Measurements from ENCODE around the gene WNT5B.
A peak's percentile ranks its signal among the peaks of the same experiment; 100 is the strongest.

WNT5B gene

GRCh38 chr12:1665366-1665765 lies 36.3 kb downstream of the WNT5B start:
- no peaks in the 10 kb centered on the region for H3K27me3 Mint-ChIP-seq
- no peak overlapping the region for H3K4me3 Mint-ChIP-seq

GRCh38 chr12:1666215-1666614 lies 37.2 kb downstream of the WNT5B start:
- DNase-seq = no peak
- Mint-ChIP-seq H3K9me3 (no peaks in the 10 kb centered on the region), H3K4me1 (ENCODE audit: low read depth) (peaks cover 43% of the 10 kb centered on the region)

More at GRCh38 chr12:1665366-1665765, 36.3 kb downstream of the WNT5B start:
- no peak for DNase-seq
- Mint-ChIP-seq H3K4me1 (ENCODE audit: low read depth) (peaks cover 46% of the 10 kb centered on the region), H3K9me3 (no peaks in the 10 kb centered on the region), H3K36me3 (ENCODE audit: low read depth) (no peaks in the 10 kb centered on the region), H3K27ac (no peak overlapping the region)

GRCh38 chr12:1666685-1667162 lies 37.7 kb downstream of the WNT5B start:
- Mint-ChIP-seq H3K36me3 (ENCODE audit: low read depth) (no peaks in the 10 kb centered on the region), H3K27ac (peak overlapping the region; percentile 67), H3K9me3 (no peaks in the 10 kb centered on the region), H3K4me1 (ENCODE audit: low read depth) (peaks cover 41% of the 10 kb centered on the region), H3K4me3 (no peak overlapping the region), H3K27me3 (no peaks in the 10 kb centered on the region)
- no peak for DNase-seq

More at GRCh38 chr12:1666215-1666614, 37.2 kb downstream of the WNT5B start:
- Mint-ChIP-seq H3K36me3 (ENCODE audit: low read depth) (no peaks in the 10 kb centered on the region), H3K4me3 (no peak overlapping the region), H3K27ac (no peak overlapping the region), H3K27me3 (no peaks in the 10 kb centered on the region)

GRCh38 chr12:1668833-1669543 lies 40.0 kb downstream of the WNT5B start:
- H3K4me3 Mint-ChIP-seq = no peak overlapping the region
- no peaks in the 10 kb centered on the region for H3K36me3 Mint-ChIP-seq (ENCODE audit: low read depth)
- H3K27ac Mint-ChIP-seq = peak overlapping the region; percentile 0
- no peaks in the 10 kb centered on the region for H3K9me3 Mint-ChIP-seq
- peaks cover 34% of the 10 kb centered on the region for H3K4me1 Mint-ChIP-seq (ENCODE audit: low read depth)
- no peaks in the 10 kb centered on the region for H3K27me3 Mint-ChIP-seq
- no peak for DNase-seq

GRCh38 chr12:1670358-1671268 lies 41.6 kb downstream of the WNT5B start:
- Mint-ChIP-seq H3K9me3 (no peaks in the 10 kb centered on the region), H3K36me3 (ENCODE audit: low read depth) (no peaks in the 10 kb centered on the region), H3K4me1 (ENCODE audit: low read depth) (peaks cover 26% of the 10 kb centered on the region), H3K4me3 (no peak overlapping the region), H3K27me3 (no peaks in the 10 kb centered on the region), H3K27ac (no peak overlapping the region)
- DNase-seq = no peak

- DNase-seq = no peak
- H3K4me1 Mint-ChIP-seq (ENCODE audit: low read depth) = peaks cover 2% of the 10 kb centered on the region
- no peak overlapping the region for H3K4me3 Mint-ChIP-seq
Observed at GRCh38 chr12:1676043-1676442, 47.0 kb downstream of the WNT5B start.

GRCh38 chr12:1680804-1681492 lies 51.9 kb downstream of the WNT5B start:
- Mint-ChIP-seq H3K36me3 (ENCODE audit: low read depth) (no peaks in the 10 kb centered on the region), H3K4me1 (ENCODE audit: low read depth) (no peaks in the 10 kb centered on the region), H3K4me3 (no peak overlapping the region)

More at GRCh38 chr12:1676043-1676442, 47.0 kb downstream of the WNT5B start:
- Mint-ChIP-seq H3K27ac (no peak overlapping the region), H3K36me3 (ENCODE audit: low read depth) (no peaks in the 10 kb centered on the region), H3K27me3 (no peaks in the 10 kb centered on the region), H3K9me3 (no peaks in the 10 kb centered on the region)

GRCh38 chr12:1681493-1681807 lies 52.4 kb downstream of the WNT5B start:
- H3K4me3 Mint-ChIP-seq = no peak overlapping the region

More at GRCh38 chr12:1680804-1681492, 51.9 kb downstream of the WNT5B start:
- Mint-ChIP-seq H3K27ac (no peak overlapping the region), H3K9me3 (no peaks in the 10 kb centered on the region), H3K27me3 (no peaks in the 10 kb centered on the region)
- DNase-seq = no peak

GRCh38 chr12:1688086-1688710 lies 59.2 kb downstream of the WNT5B start:
- no peaks in the 10 kb centered on the region for H3K9me3 Mint-ChIP-seq
- H3K27me3 Mint-ChIP-seq = no peaks in the 10 kb centered on the region
- DNase-seq = no peak
- peak overlapping the region; percentile 32 for H3K27ac Mint-ChIP-seq
- peaks cover 32% of the 10 kb centered on the region for H3K4me1 Mint-ChIP-seq (ENCODE audit: low read depth)
- no peak overlapping the region for H3K4me3 Mint-ChIP-seq
- H3K36me3 Mint-ChIP-seq (ENCODE audit: low read depth) = peaks cover 20% of the 10 kb centered on the region

More at GRCh38 chr12:1681493-1681807, 52.4 kb downstream of the WNT5B start:
- no peaks in the 10 kb centered on the region for H3K9me3 Mint-ChIP-seq
- no peaks in the 10 kb centered on the region for H3K27me3 Mint-ChIP-seq
- no peaks in the 10 kb centered on the region for H3K36me3 Mint-ChIP-seq (ENCODE audit: low read depth)
- DNase-seq = no peak
- no peaks in the 10 kb centered on the region for H3K4me1 Mint-ChIP-seq (ENCODE audit: low read depth)
- no peak overlapping the region for H3K27ac Mint-ChIP-seq

GRCh38 chr12:1690578-1691122 lies 61.6 kb downstream of the WNT5B start, which contains the start of gene ADIPOR2:
Gene ADIPOR2, plus strand, starts transcription at chr12:1691070. Its CDS starts 63,274 bp downstream, at chr12:1754344.
- Mint-ChIP-seq H3K4me3 (peak within 1 kb of the TSS; percentile 94), H3K9me3 (no peaks in the 10 kb centered on the region), H3K36me3 (ENCODE audit: low read depth) (peaks cover 37% of the 10 kb centered on the region), H3K27ac (peak within 1 kb of the TSS; percentile 100), H3K27me3 (no peaks in the 10 kb centered on the region), H3K4me1 (ENCODE audit: low read depth) (peaks cover 49% of the 10 kb centered on the region)
- DNase-seq = peak; percentile 94

GRCh38 chr12:1691123-1692007 lies 62.3 kb downstream of the WNT5B start:
- Mint-ChIP-seq H3K9me3 (no peaks in the 10 kb centered on the region), H3K4me1 (ENCODE audit: low read depth) (peaks cover 56% of the 10 kb centered on the region), H3K27me3 (no peaks in the 10 kb centered on the region), H3K27ac (peak overlapping the region; percentile 100), H3K36me3 (ENCODE audit: low read depth) (peaks cover 44% of the 10 kb centered on the region), H3K4me3 (peak overlapping the region; percentile 94)
- DNase-seq = no peak

- peak overlapping the region; percentile 94 for H3K4me3 Mint-ChIP-seq
- H3K27me3 Mint-ChIP-seq = no peaks in the 10 kb centered on the region
- DNase-seq = no peak
- H3K4me1 Mint-ChIP-seq (ENCODE audit: low read depth) = peaks cover 64% of the 10 kb centered on the region
- peak overlapping the region; percentile 100 for H3K27ac Mint-ChIP-seq
- H3K9me3 Mint-ChIP-seq = no peaks in the 10 kb centered on the region
- peaks cover 48% of the 10 kb centered on the region for H3K36me3 Mint-ChIP-seq (ENCODE audit: low read depth)
Observed at GRCh38 chr12:1692226-1692625, 63.2 kb downstream of the WNT5B start.

Data from activated T-cell treated with anti-CD3 and anti-CD28 coated beads, Interleukin-2, amount 50 U/mL, for 24 hours (primary cell).